ENCODE measurements around the gene SLC4A8.
"Not testable (repeated sequence)": the region's sequence is repeated elsewhere in the genome, so short reads cannot be mapped to it uniquely, and the experiment has no call there.

The SLC4A8 gene

GRCh38 chr12:51473947-51474346 lies 49.3 kb downstream of the SLC4A8 start:
- no peak for DNase-seq (ENCODE audit: low read depth in 4 of 4, low spot score in 1 of 4)

- DNase-seq (ENCODE audit: low read depth in 4 of 4, low spot score in 1 of 4), result no peak
These were observed 50.9 kb downstream of the SLC4A8 start for GRCh38 chr12:51475543-51475942.

- DNase-seq (ENCODE audit: low read depth in 4 of 4, low spot score in 1 of 4), result no peak
These were observed 56.3 kb downstream of the SLC4A8 start for GRCh38 chr12:51480978-51481377.

- DNase-seq (ENCODE audit: low read depth in 4 of 4, low spot score in 1 of 4), result peak in 1 of 4 experiments; percentile 5
These were observed 58.5 kb downstream of the SLC4A8 start for GRCh38 chr12:51482929-51483697.

GRCh38 chr12:51484119-51484518 lies 59.5 kb downstream of the SLC4A8 start:
- no peak for DNase-seq (ENCODE audit: low read depth in 4 of 4, low spot score in 1 of 4)

- no peak for DNase-seq (ENCODE audit: low read depth in 4 of 4, low spot score in 1 of 4)
These were observed 63.6 kb downstream of the SLC4A8 start for GRCh38 chr12:51488281-51488680.

- DNase-seq (ENCODE audit: low read depth in 4 of 4, low spot score in 1 of 4), result no peak
These were observed 68.7 kb downstream of the SLC4A8 start for GRCh38 chr12:51493281-51493680.

- no peak for DNase-seq (ENCODE audit: low read depth in 4 of 4, low spot score in 1 of 4)
These were observed 72.3 kb downstream of the SLC4A8 start for GRCh38 chr12:51496895-51497294.

GRCh38 chr12:51504851-51505250 lies 80.2 kb downstream of the SLC4A8 start:
- DNase-seq (ENCODE audit: low read depth in 4 of 4, low spot score in 1 of 4), result no peak

- DNase-seq (ENCODE audit: low read depth in 4 of 4, low spot score in 1 of 4), result no peak
These were observed 80.9 kb downstream of the SLC4A8 start for GRCh38 chr12:51505360-51506105.

GRCh38 chr12:51507178-51507577 lies 82.5 kb downstream of the SLC4A8 start:
- no peak for DNase-seq (ENCODE audit: low read depth in 4 of 4, low spot score in 1 of 4)

- no peak for DNase-seq (ENCODE audit: low read depth in 4 of 4, low spot score in 1 of 4)
These were observed 83.7 kb downstream of the SLC4A8 start for GRCh38 chr12:51508285-51508684.

- DNase-seq (ENCODE audit: low read depth in 4 of 4, low spot score in 1 of 4), result no peak
These were observed 87.1 kb downstream of the SLC4A8 start for GRCh38 chr12:51511546-51512260.

- no peak for DNase-seq (ENCODE audit: low read depth in 4 of 4, low spot score in 1 of 4)
These were observed 87.8 kb downstream of the SLC4A8 start for GRCh38 chr12:51512438-51512837.

- not testable (repeated sequence) for DNase-seq (ENCODE audit: low read depth in 4 of 4, low spot score in 1 of 4)
These were observed 90.4 kb downstream of the SLC4A8 start for GRCh38 chr12:51515037-51515436.

GRCh38 chr12:51517316-51517715 lies 92.7 kb downstream of the SLC4A8 start:
- DNase-seq (ENCODE audit: low read depth in 4 of 4, low spot score in 1 of 4), result no peak

GRCh38 chr12:51517800-51518199 lies 93.2 kb downstream of the SLC4A8 start:
- no peak for DNase-seq (ENCODE audit: low read depth in 4 of 4, low spot score in 1 of 4)

- DNase-seq (ENCODE audit: low read depth in 4 of 4, low spot score in 1 of 4), result no peak
These were observed 95.1 kb downstream of the SLC4A8 start for GRCh38 chr12:51519755-51520154.

- no peak for DNase-seq (ENCODE audit: low read depth in 4 of 4, low spot score in 1 of 4)
These were observed 96.1 kb downstream of the SLC4A8 start for GRCh38 chr12:51520576-51521325.

- no peak for DNase-seq (ENCODE audit: low read depth in 4 of 4, low spot score in 1 of 4)
These were observed 97.1 kb downstream of the SLC4A8 start for GRCh38 chr12:51521554-51522276.

All from stimulated activated CD4-positive, alpha-beta T cell treated with anti-CD3 and anti-CD28 coated beads, Interleukin-1b, Interleukin-23, amount 100 ng/mL, for 24 hours (primary cell).